HG03135 (cell line): ENCODE measurements around the gene ABCD2.
"Not testable (repeated sequence)": the region's sequence is repeated elsewhere in the genome, so short reads cannot be mapped to it uniquely, and the experiment has no call there.

Experiments
- ATAC-seq: cut with Tn5 transposase; IDR thresholded peaks from one replicate; pipeline ENCODE4 v1.9.1; 2021; ENCODE audit warnings: mild to moderate bottlenecking, moderate library complexity; ENCODE audit not compliant: unreplicated experiment

ABCD2 gene

DNA sequence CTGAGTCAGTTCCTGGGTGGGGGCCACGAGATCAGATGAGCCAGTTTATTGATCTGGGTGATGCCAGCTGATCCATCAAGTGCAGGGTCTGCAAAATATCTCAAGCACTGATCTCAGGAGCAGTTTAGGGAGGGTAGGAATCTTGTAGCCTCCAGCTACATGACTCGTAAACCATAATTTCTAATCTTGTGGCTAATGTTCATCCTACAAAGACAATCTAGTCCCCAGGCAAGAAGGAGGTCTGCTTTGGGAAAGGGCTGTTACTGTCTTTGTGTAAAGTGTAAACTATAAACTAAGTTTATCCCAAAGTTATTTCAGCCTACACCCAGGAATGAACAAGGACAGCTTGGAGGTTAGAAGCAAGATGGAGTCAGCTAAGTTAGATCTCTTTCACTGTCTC, 75.4 kb downstream of the ABCD2 start:
- ATAC-seq: not testable (repeated sequence)

DNA sequence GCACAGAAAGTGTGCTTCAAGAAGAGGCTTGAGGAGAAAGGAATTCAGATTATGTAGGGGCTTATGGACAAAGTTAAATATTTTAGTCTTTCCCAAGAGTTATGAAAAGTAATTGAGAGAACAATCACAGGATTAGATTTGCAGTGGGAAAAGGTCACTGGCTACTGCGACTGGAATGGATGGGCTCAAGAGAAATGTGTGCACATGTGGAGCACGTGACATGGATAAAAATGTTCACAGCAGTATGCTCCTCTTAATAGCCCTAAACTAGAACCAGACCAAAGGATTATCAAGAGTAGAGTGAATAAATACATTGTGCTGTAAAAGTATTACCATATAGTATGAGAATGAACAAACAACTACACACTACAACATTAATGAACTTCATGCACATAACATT, 78.1 kb downstream of the ABCD2 start:
- no peak for ATAC-seq

DNA sequence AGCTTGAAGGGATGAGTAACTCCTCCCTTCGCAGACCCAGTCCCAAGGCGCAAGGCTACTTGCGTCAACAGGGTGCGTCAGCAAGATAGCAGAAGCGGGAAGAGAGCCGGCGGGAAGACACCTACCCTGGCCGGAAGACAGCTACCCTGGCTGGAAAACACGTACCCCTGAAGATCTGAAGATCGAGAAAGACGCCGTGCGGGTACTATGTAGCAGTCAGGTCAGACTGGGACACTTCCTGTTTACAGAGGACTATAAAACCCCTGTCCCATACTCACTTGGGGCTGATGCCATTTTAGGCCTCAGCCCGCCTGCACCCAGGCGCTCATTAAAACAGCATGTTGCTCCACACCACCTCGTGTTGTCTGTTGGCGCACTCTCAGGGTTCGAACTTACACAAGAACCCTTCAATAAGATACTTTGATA, 80.9 kb downstream of the ABCD2 start:
- no peak for ATAC-seq

DNA sequence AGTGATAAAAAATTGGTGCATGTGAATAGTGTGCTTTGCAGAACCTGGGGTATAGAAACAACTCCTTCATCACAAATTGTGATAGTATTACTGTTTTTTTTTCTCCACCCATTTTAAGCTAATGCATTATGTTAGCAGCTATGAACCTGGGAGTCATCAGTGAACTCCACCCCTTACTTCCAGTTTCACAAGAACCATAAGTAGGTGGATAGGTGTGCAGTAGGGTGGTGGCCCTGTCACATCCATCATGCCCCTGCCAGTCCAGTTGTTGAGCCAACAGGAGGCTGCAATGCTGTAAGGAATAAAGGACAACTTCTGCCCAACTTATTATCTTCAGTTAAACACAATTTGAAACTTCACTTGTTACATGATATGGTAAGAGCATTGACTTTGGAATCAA, 85.7 kb downstream of the ABCD2 start:
- no peak for ATAC-seq

DNA sequence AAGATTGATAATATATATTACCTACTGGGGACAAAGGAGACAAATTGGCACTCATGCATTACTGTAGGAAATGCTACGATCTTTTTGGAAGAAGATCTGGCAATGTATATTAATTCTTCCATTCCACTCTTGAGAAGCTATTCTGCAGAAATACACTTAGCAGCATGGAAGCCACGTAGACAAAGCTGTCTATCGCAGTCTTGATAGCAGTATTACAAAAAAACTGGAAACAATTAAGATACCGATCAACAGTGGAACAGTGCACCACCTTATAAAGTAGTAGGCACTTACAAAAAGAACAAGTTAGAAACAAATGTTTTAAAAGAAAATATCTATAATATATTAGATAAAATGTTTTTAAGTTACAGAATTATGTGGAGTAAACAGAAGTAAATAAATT, 87.2 kb downstream of the ABCD2 start:
- no peak for ATAC-seq

DNA sequence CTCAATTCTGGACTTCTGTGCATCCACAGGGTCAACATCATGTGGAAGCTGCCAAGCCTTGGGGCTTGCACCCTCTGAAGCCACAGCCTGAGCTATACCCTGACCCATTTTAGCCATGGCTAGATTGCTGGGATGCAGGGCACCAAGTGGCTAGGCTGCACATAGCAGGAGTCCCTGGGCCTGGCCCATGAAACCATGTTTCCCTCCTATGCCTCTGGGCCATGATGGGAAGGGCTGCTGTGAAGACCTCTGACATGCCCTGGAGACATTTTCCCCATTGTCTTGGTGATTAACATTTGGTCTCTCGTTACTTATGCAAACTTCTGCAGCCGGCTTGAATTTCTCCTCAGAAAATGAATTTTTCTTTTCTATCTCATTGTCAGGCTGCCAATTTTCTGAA, 92.6 kb downstream of the ABCD2 start:
- ATAC-seq: no peak

DNA sequence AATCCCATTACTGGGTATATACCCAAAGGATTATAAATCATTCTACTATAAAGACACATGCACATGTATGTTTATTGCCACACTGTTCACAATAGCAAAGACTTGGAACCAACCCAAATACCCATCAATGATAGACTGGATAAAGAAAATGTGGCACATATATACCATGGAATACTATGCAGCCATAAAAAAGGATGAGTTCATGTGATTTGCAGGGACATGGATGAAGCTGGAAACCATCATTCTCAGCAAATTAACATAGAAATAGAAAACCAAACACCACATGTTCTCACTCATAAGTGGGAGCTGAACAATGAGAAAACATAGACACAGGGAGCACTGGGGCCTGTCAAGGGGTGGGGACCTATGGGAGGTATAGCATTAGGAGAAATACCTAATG, 97.4 kb downstream of the ABCD2 start:
- not testable (repeated sequence) for ATAC-seq

DNA sequence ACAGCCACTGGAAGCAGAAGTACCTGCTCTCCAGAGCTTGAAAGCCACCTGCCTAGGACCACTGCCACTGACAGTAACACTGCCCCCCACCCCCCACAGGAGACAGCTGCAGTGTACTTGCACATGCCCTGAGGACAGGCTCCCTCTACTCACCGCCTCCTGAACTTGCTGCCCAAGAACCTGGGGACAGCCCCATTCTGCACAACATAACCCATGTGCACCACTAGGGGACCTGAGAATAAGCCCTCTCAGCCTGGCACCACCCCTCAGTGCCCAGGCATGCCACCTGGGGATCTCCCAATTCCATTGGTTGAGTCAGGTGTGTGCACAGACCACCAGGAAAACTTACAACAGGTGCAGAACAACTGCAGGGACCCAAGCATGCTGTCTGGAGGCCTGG, 109.6 kb downstream of the ABCD2 start:
- ATAC-seq: no peak

DNA sequence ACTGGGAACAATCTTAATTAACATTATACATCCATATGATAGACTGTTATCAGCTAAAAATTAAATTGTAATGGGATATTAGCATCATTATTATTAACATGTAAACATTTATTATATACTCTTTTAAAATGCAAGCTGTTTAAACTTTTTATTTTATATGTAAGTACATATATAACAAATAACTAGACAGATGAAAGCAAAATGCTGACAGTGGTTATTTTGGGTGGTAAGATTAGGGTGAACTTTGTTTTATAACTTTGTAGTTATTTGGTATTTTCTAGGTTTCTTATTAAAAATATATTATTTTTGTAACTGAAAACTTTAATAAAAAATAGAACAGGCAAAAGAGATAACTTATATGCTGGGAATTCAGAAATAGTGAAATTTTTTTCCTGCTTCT, 114.0 kb downstream of the ABCD2 start:
- no peak for ATAC-seq

DNA sequence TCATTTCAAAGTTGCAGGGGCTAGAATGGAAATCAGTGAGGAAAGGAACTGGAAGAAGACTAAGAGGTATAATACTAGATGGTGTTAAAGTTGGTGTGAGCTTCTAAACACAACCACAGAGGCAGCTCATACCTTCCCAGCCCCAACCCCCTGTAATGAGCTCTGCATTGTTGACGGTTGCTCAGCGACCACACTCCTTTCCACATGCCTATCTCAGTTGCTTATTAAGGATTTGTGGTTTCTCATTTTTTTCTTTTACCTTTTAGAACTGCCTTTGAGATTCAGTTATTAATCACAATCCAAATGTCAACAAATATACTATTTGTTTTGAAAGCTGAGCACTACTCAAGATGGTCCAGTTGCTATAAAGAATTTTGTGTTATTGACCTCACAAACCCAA, 114.6 kb downstream of the ABCD2 start:
- no peak for ATAC-seq

DNA sequence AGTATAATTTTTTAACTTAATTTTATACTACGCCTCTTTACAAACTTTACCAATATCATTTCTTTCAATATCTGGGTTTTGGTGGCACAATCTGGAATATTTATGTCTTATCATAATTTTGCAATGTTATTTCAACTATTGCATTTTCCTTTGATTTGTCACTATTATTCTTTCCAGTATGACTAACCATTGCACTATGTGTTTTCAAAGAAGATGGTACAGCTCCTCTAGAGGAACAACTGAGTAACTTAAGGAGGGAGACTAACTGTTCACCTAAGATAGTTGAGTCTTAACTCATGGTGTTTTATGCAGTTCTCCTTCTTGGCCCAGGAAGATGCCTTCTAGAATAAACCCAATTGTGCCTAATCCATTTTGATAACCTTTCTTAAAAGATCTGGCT, 116.2 kb downstream of the ABCD2 start:
- ATAC-seq: no peak

DNA sequence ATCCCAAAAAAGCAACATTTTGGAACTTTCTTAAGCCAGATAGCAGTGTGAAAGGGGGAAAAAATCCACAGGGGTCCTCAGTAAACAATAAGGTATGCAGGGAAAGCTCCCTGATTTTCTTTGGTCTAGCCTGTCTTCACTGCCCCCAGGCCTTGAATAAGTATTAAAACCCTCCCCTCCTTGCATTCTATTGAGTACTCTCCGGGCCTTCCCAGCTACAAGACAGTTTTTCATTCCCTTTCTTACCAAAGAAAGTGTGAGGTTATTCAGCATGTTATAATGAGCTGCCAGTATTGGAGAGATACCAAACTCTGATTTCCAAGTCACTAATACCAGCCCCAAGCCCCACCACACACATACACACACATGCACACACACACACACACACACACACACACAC, 116.9 kb downstream of the ABCD2 start:
- ATAC-seq: no peak
